H9 (cell line): Measurements from ENCODE around the gene GCNT1. TPM values are rescaled to one million over a fixed set of nuclear protein-coding genes. Genes with fewer than 3 reads are reported as not detected.

Experiments
- DNase-seq: peaks from one replicate; pipeline ENCODE4 v3.0.0-alpha.2; 2017
- H2AFZ ChIP-seq: one replicate; pipeline ENCODE4 v1.6.1; 2013; ENCODE audit warnings: mild to moderate bottlenecking, low read length, control low read depth, moderate library complexity
- H2AK5ac ChIP-seq: 2 replicates; pipeline ENCODE4 v1.6.1; 2013; ENCODE audit warnings: low read length, control low read depth, mixed read lengths; ENCODE audit not compliant: insufficient read length
- H2BK120ac ChIP-seq: one replicate; pipeline ENCODE4 v1.6.1; 2013; ENCODE audit warnings: low read depth, mild to moderate bottlenecking, low read length, control low read depth, inconsistent platforms; ENCODE audit not compliant: poor library complexity, severe bottlenecking
- H2BK12ac ChIP-seq: 2 replicates; pipeline ENCODE4 v1.6.1; 2013; ENCODE audit warnings: low read length, control low read depth, mixed read lengths, low read depth; ENCODE audit not compliant: insufficient read length
- H2BK15ac ChIP-seq: 2 replicates; pipeline ENCODE4 v1.6.1; 2013; ENCODE audit warnings: low read depth, low read length, control low read depth
- H2BK20ac ChIP-seq: one replicate; pipeline ENCODE4 v1.6.1; 2013; ENCODE audit warnings: low read depth, mild to moderate bottlenecking, low read length, control low read depth, inconsistent platforms; ENCODE audit not compliant: poor library complexity, severe bottlenecking
- H2BK5ac ChIP-seq: 2 replicates; pipeline ENCODE4 v1.6.1; 2013; ENCODE audit warnings: low read length, control low read depth, mixed read lengths; ENCODE audit not compliant: insufficient read length
- H3K14ac ChIP-seq: 2 replicates; pipeline ENCODE4 v1.6.1; 2013; ENCODE audit warnings: low read length, control low read depth; ENCODE audit not compliant: insufficient read depth
- H3K18ac ChIP-seq: 2 replicates; pipeline ENCODE4 v1.6.1; 2013; ENCODE audit warnings: low read depth, mild to moderate bottlenecking, mixed read lengths, low read length, control low read depth; ENCODE audit not compliant: insufficient read length
- H3K23ac ChIP-seq: 2 replicates; pipeline ENCODE4 v1.6.1; 2013; ENCODE audit warnings: low read length, control low read depth, mixed read lengths, low read depth; ENCODE audit not compliant: insufficient read length
- H3K23me2 ChIP-seq: 2 replicates; pipeline ENCODE4 v1.6.1; 2013; ENCODE audit warnings: low read depth, mild to moderate bottlenecking, mixed read lengths, low read length, control low read depth; ENCODE audit not compliant: insufficient read length, poor library complexity, severe bottlenecking
- H3K27ac ChIP-seq: 2 replicates; pipeline ENCODE4 v1.5.1; 2013; ENCODE audit warnings: low read length, control low read depth, mixed read lengths, low read depth; ENCODE audit not compliant: insufficient read length
- H3K27me3 ChIP-seq: 2 replicates; pipeline ENCODE4 v1.6.1; 2013; ENCODE audit warnings: low read length, control low read depth, inconsistent platforms; ENCODE audit not compliant: insufficient read depth
- H3K4ac ChIP-seq: 2 replicates; pipeline ENCODE4 v1.6.1; 2013; ENCODE audit warnings: low read depth, mild to moderate bottlenecking, control low read depth, inconsistent platforms, low read length, moderate library complexity
- H3K4me1 ChIP-seq: 2 replicates; pipeline ENCODE4 v1.6.1; 2013; ENCODE audit warnings: low read length, control low read depth, inconsistent platforms; ENCODE audit not compliant: insufficient read depth
- H3K4me2 ChIP-seq: 2 replicates; pipeline ENCODE4 v1.6.1; 2013; ENCODE audit warnings: low read length, control low read depth, mixed read lengths; ENCODE audit not compliant: insufficient read length, insufficient read depth
- H3K56ac ChIP-seq: 2 replicates; pipeline ENCODE4 v1.6.1; 2013; ENCODE audit warnings: low read depth, mild to moderate bottlenecking, mixed read lengths, low read length, control low read depth; ENCODE audit not compliant: insufficient read length
- H3K79me1 ChIP-seq: 2 replicates; pipeline ENCODE4 v1.6.1; 2013; ENCODE audit warnings: low read depth, mild to moderate bottlenecking, moderate library complexity, low read length, control low read depth, inconsistent platforms; ENCODE audit not compliant: insufficient read depth, poor library complexity, severe bottlenecking
- H3K79me2 ChIP-seq: 2 replicates; pipeline ENCODE4 v1.6.1; 2013; ENCODE audit warnings: low read length, control low read depth, inconsistent platforms; ENCODE audit not compliant: insufficient read depth
- H3K9ac ChIP-seq: 2 replicates; pipeline ENCODE4 v1.6.1; 2013; ENCODE audit warnings: low read length, control low read depth, mixed read lengths; ENCODE audit not compliant: insufficient read length; ENCODE audit errors: extremely low read depth
- H3K9me3 ChIP-seq: one replicate; pipeline ENCODE4 v1.6.1; 2013; ENCODE audit warnings: low read depth, low read length, inconsistent platforms; ENCODE audit not compliant: control insufficient read depth
- H3T11ph ChIP-seq: one replicate; pipeline ENCODE4 v1.6.1; 2013; ENCODE audit warnings: mild to moderate bottlenecking, low read length, control low read depth, inconsistent platforms
- H4K20me1 ChIP-seq: one replicate; pipeline ENCODE4 v1.6.1; 2013; ENCODE audit not compliant: control insufficient read depth, insufficient read length, insufficient read depth
- H4K5ac ChIP-seq: 2 replicates; pipeline ENCODE4 v1.6.1; 2013; ENCODE audit warnings: low read depth, mild to moderate bottlenecking, mixed read lengths, low read length, control low read depth; ENCODE audit not compliant: insufficient read length
- H4K8ac ChIP-seq: replicated peaks from 2 replicates; pipeline ENCODE4 v1.6.1; 2013; ENCODE audit warnings: low read length, control low read depth, mixed read lengths, low read depth; ENCODE audit not compliant: insufficient read length
- H4K91ac ChIP-seq: 2 replicates; pipeline ENCODE4 v1.6.1; 2013; ENCODE audit warnings: low read depth, mild to moderate bottlenecking, moderate library complexity, mixed read lengths, low read length, control low read depth; ENCODE audit not compliant: insufficient read length
- H3K27ac Mint-ChIP-seq, 3 experiments: 2 replicates in 2 of 3; 3 replicates in 1 of 3; pipeline ENCODE4 v1.8.0; 2020 to 2021; ENCODE audit warnings: mixed read lengths in 3 of 3, mild to moderate bottlenecking in 1 of 3, moderate library complexity in 1 of 3
- H3K27me3 Mint-ChIP-seq: 2 replicates; pipeline ENCODE4 v1.8.0; 2021; ENCODE audit warnings: low read depth, mild to moderate bottlenecking, moderate library complexity, mixed read lengths
- H3K36me3 Mint-ChIP-seq, 3 experiments: 2 replicates in 2 of 3; 3 replicates in 1 of 3; pipeline ENCODE4 v1.8.0; 2020 to 2021; ENCODE audit warnings: low read depth in 3 of 3, mixed read lengths in 3 of 3; ENCODE audit not compliant: insufficient read depth in 1 of 3
- H3K4me1 Mint-ChIP-seq, 2 experiments: 2 replicates each; pipeline ENCODE4 v1.8.0; 2020; ENCODE audit warnings: mixed read lengths in 2 of 2
- H3K4me3 Mint-ChIP-seq, 2 experiments: 2 replicates in 1 of 2; 3 replicates in 1 of 2; pipeline ENCODE4 v1.8.0; 2020 to 2021; ENCODE audit warnings: mild to moderate bottlenecking in 2 of 2, mixed read lengths in 2 of 2, moderate library complexity in 1 of 2
- H3K9me3 Mint-ChIP-seq, 2 experiments: 2 replicates in 1 of 2; 3 replicates in 1 of 2; pipeline ENCODE4 v1.8.0; 2020; ENCODE audit warnings: mild to moderate bottlenecking in 2 of 2, mixed read lengths in 2 of 2, moderate library complexity in 1 of 2
- CTCF ChIP-seq: fragments of 200-600 bp; sonication (generic); conservative IDR thresholded peaks from 3 replicates; pipeline ENCODE4 v1.8.0; 2021; ENCODE audit warnings: antibody characterized with exemption, mild to moderate bottlenecking
- WGBS: extraction: QIAGEN DNeasy Blood & Tissue Kit; methylation state at CpG from one replicate; pipeline ENCODE4 v1.1.7; 2013; ENCODE audit warnings: missing lambda C conversion rate, low lambda C conversion rate, mixed read lengths; ENCODE audit not compliant: insufficient read length; ENCODE audit errors: extremely low coverage; 5-methylcytosine and 5-hydroxymethylcytosine counted together
- total RNA-seq: library from RNA; stranded (reverse); gene quantifications from 2 replicates; pipeline ENCODE4 v1.2.1, GENCODE V29; 2021

The GCNT1 gene
- total RNA-seq, 1 experiment from 2014 or later, result 35.6 TPM

DNA sequence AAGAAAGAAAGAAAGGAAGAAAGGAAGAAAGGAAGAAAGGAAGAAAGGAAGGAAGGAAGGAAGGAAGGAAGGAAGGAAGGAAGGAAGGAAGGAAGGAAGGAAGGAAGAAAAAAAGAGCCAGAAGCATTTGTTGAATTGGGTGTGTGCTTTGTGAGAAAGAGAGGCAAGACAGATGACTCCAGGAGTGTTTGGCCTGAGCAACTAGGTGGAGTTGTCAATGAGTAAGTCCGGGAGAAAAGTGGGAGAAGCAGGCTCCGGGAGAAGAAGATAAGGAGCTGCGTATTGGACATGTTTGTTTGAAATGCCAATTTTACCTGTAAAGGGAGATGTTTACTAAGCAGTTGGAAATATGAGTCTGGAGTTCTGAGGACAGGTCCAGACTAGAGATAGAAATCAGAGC is 15.1 kb upstream of the GCNT1 start:
- H4K20me1 ChIP-seq, result no peaks in the 10 kb centered on the region
- H3K9ac ChIP-seq, result no peak overlapping the region
- no peak overlapping the region for H4K91ac ChIP-seq
- no peak for TF ChIP-seq CTCF
- no peaks in the 10 kb centered on the region for H3K27me3 ChIP-seq
- H4K8ac ChIP-seq, result no peak overlapping the region
- H4K5ac ChIP-seq, result no peak overlapping the region
- H2BK20ac ChIP-seq, result no peak overlapping the region
- WGBS, result no CpG with 5 or more reads among the region's 3 CpGs
- H2BK15ac ChIP-seq, result no peak overlapping the region
- no peak overlapping the region for H2BK120ac ChIP-seq
- Mint-ChIP-seq H3K36me3 (peaks cover 2 to 19% (median 10%) of the 10 kb centered on the region in 3 experiments; a peak in 6 of 7 replicates), H3K9me3 (peaks cover 19 to 24% of the 10 kb centered on the region in 2 experiments), H3K27me3 (0 out of 2 replicates have a peak, but pooled peaks cover 2% of the 10 kb centered on the region), H3K4me1 (peaks cover 0 to 3% of the 10 kb centered on the region in 2 experiments; a peak in 1 of 4 replicates), H3K4me3 (no peak overlapping the region), H3K27ac (no peak overlapping the region)
- no peak overlapping the region for H2AK5ac ChIP-seq
- no peaks in the 10 kb centered on the region for H3K79me2 ChIP-seq
- H3K23me2 ChIP-seq, result no peaks in the 10 kb centered on the region
- peaks cover 5% of the 10 kb centered on the region for H3K9me3 ChIP-seq
- no peak overlapping the region for H3K56ac ChIP-seq
- H3K4me1 ChIP-seq, result no peaks in the 10 kb centered on the region
- no peak overlapping the region for H3K27ac ChIP-seq
- DNase-seq, result no peak
- H2BK5ac ChIP-seq, result no peak overlapping the region
- H3K4ac ChIP-seq, result no peak overlapping the region
- H3K79me1 ChIP-seq, result no peaks in the 10 kb centered on the region
- no peak overlapping the region for H3K23ac ChIP-seq
- H3T11ph ChIP-seq, result no peak overlapping the region
- H2AFZ ChIP-seq, result no peak overlapping the region
- H3K18ac ChIP-seq, result no peak overlapping the region
- no peak overlapping the region for H3K4me2 ChIP-seq
- H3K14ac ChIP-seq, result no peak overlapping the region
- no peak overlapping the region for H2BK12ac ChIP-seq
